Transverse colon (tissue), 4 donors: ENCODE measurements around the gene PGA3. TPM values are rescaled to one million over a fixed set of nuclear protein-coding genes. Genes with fewer than 3 reads are reported as not detected.

Source experiments
- DNase-seq: peaks from one replicate; pipeline ENCODE4 v3.0.0-alpha.2; 2019
- H3K27ac ChIP-seq, 4 donors: fragments of 200-600 bp; sonication (generic); 2 replicates each; pipeline ENCODE4 v1.5.1; 2016 to 2018; ENCODE audit warnings: inconsistent platforms in 4 of 4
- H3K27me3 ChIP-seq: fragments of 200-600 bp; sonication (generic); 2 replicates; pipeline ENCODE4 v1.5.1; 2017; ENCODE audit warnings: inconsistent platforms
- H3K36me3 ChIP-seq, 4 donors: fragments of 200-600 bp; sonication (generic); 2 replicates each; pipeline ENCODE4 v1.5.1; 2017 to 2019; ENCODE audit warnings: inconsistent platforms in 4 of 4
- H3K4me1 ChIP-seq, 4 donors: fragments of 200-600 bp; sonication (generic); 2 replicates each; pipeline ENCODE4 v1.5.1; 2017 to 2020; ENCODE audit warnings: inconsistent platforms in 4 of 4
- H3K4me3 ChIP-seq, 4 donors: fragments of 200-600 bp; sonication (generic); 1 replicate in 1 of 4; 2 replicates in 3 of 4; pipeline versions ENCODE4 v1.5.1 to v1.6.1; 2017 to 2019; ENCODE audit warnings: inconsistent platforms in 4 of 4
- H3K9me3 ChIP-seq, 2 donors: fragments of 200-600 bp; sonication (generic); 2 replicates each; pipeline ENCODE4 v1.5.1; 2017 to 2019; ENCODE audit warnings: inconsistent platforms in 2 of 2
- EP300 ChIP-seq: sonication (generic); formaldehyde crosslinking; IDR thresholded peaks from one replicate; pipeline ENCODE4 v1.6.1; 2017; ENCODE audit warnings: antibody characterized with exemption, low read depth
- POLR2A ChIP-seq: fragments of 450-650 bp; IDR thresholded peaks from one replicate; pipeline ENCODE4 v1.6.1; 2016; ENCODE audit warnings: antibody characterized with exemption, mild to moderate bottlenecking, moderate library complexity
- POLR2AphosphoS5 ChIP-seq, 3 donors: sonication (generic); formaldehyde crosslinking; IDR thresholded peaks; one replicate each; pipeline ENCODE4 v1.6.1; 2016; ENCODE audit warnings: antibody characterized with exemption in 3 of 3
- WGBS, 2 donors: methylation state at CpG; one replicate each; pipeline ENCODE4 v1.1.5; 2018; ENCODE audit warnings: low coverage in 1 of 2; 5-methylcytosine and 5-hydroxymethylcytosine counted together
- in situ Hi-C, 4 donors: fragments of 200-750 bp; cut with MboI; loops; one replicate each; pipeline versions ENCODE4 v1.15.0 to v1.15.1; 2017; ENCODE audit warnings: low sequenced_read_pairs in 3 of 4, low pct_ligation_motif_present in 1 of 4, low pct_unique_long_range_greater_than_20kb in 1 of 4
- intact Hi-C: fragments of 100-400 bp; cut with DNase I; formaldehyde crosslinking; loops from one replicate; pipeline ENCODE4 v1.15.1; 2023; ENCODE audit warnings: low total_unique reads
- total RNA-seq, 4 donors: library from RNA; depleted of rRNA; stranded (reverse); fragments of >200 nt; gene quantifications; one replicate each; pipeline ENCODE4 v1.1.0, GENCODE V29; 2016
- TF ChIP-seq, protein P1 (sequence below), 5 experiments: fragments of 200-600 bp in 3 of 5; fragments of 450-650 bp in 2 of 5; sonication (generic) in 3 of 5; IDR thresholded peaks; 1 replicate in 2 of 5; 2 replicates in 3 of 5; pipeline ENCODE4 v1.5.1; 2016 to 2017; ENCODE audit warnings: antibody characterized with exemption in 5 of 5, inconsistent platforms in 3 of 5, mild to moderate bottlenecking in 2 of 5, moderate library complexity in 1 of 5

Gene PGA3
- total RNA-seq, 4 donors from 2014 or later: 1.5 to 20.1 TPM; not detected in 2

DNA sequence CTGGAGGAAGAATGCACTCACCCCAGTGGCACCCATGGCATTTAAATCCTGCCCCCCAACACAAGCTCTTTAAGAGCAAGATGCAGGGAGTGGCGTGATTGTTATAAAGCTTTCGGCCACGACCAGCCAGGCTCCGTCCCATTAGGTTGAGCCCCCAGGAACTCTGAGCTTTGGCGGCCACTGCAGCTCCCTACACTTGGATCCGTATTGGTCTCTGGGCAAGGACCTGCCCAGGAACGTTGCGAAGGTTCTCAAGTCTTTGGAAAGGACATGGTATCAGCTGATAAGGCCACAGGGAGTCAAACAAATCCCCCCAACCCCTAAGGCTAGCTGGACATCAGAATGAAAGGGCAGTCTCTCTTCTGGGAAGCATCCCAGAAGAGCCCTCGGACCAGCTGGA, 32.7 kb upstream of the PGA3 start:
- H3K27ac ChIP-seq: no peak overlapping the region
- 90 to 100% methylated on average over 1 to 9 of the region's 9 CpGs for whole genome bisulfite sequencing, 2 donors
- no peak overlapping the region for H3K4me3 ChIP-seq
- no peaks in the 10 kb centered on the region for H3K27me3 ChIP-seq
- H3K4me1 ChIP-seq: no peaks in the 10 kb centered on the region
- TF ChIP-seq POLR2AphosphoS5 (IDR thresholded peaks at IDR 0.05): no peak
- TF ChIP-seq POLR2A: no peak
- TF ChIP-seq, protein P1, sequence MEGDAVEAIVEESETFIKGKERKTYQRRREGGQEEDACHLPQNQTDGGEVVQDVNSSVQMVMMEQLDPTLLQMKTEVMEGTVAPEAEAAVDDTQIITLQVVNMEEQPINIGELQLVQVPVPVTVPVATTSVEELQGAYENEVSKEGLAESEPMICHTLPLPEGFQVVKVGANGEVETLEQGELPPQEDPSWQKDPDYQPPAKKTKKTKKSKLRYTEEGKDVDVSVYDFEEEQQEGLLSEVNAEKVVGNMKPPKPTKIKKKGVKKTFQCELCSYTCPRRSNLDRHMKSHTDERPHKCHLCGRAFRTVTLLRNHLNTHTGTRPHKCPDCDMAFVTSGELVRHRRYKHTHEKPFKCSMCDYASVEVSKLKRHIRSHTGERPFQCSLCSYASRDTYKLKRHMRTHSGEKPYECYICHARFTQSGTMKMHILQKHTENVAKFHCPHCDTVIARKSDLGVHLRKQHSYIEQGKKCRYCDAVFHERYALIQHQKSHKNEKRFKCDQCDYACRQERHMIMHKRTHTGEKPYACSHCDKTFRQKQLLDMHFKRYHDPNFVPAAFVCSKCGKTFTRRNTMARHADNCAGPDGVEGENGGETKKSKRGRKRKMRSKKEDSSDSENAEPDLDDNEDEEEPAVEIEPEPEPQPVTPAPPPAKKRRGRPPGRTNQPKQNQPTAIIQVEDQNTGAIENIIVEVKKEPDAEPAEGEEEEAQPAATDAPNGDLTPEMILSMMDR (IDR thresholded peaks at IDR 0.05): no peak
- TF ChIP-seq EP300: no peak
- in situ Hi-C loops (no loop called here), intact Hi-C loops (no loop called here)
- DNase-seq: no peak
- no peaks in the 10 kb centered on the region for H3K9me3 ChIP-seq
- H3K36me3 ChIP-seq: no peaks in the 10 kb centered on the region

DNA sequence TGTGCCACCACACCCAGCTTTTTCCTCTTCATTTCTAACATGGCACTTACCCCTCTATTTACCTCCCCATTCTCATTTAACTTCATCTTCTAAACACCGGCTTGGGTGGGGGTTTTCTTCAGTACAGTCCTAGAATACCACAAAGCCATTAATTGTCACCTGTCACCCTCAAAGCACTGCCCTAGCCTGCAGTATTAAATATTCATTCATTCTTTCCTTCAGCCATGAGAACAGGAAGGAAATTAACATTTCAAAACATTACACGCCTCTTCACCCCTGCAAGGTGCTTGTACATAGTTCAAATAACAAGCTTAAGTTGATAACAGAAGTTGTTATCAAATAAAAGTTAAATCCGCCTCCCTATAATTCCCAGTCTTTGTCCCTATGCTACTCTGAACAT, 31.4 kb upstream of the PGA3 start:
- WGBS, 2 donors: 44 to 56% methylated on average over 3 of the region's 3 CpGs
- TF ChIP-seq, protein P1 (IDR thresholded peaks at IDR 0.05): no peak
- TF ChIP-seq EP300 (no peak), POLR2AphosphoS5 (IDR thresholded peaks at IDR 0.05) (no peak)
- Histone ChIP-seq H3K27ac (no peak overlapping the region), H3K27me3 (no peaks in the 10 kb centered on the region), H3K4me1 (no peaks in the 10 kb centered on the region), H3K36me3 (no peaks in the 10 kb centered on the region), H3K4me3 (no peak overlapping the region), H3K9me3 (no peaks in the 10 kb centered on the region)
- no peak for DNase-seq
- intact Hi-C loops (no loop called here), in situ Hi-C loops (no loop called here)

DNA sequence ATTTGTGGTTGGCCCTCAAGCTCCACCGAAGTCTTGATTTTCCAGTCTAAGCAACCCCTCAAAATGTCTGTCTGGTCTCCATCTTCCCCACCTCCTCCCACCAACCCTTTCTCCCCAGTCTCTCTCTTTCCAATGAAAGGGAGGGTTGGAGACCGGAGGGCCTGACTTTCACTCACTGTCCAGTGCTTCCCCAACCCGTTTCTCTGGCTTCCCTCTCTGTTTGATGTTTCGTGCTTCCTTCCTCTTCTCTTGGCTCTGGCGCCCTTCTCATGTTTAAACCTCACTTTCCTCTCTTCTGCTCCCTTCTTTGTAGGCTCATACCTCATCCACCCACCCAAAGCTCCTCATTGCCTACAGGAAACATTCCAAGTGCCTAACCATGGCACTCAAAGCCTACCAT, 31.0 kb upstream of the PGA3 start:
- no peaks in the 10 kb centered on the region for H3K4me1 ChIP-seq
- TF ChIP-seq EP300: no peak
- TF ChIP-seq, protein P1 (IDR thresholded peaks at IDR 0.05): no peak
- no peaks in the 10 kb centered on the region for H3K36me3 ChIP-seq
- in situ Hi-C loops: no loop called here
- H3K27ac ChIP-seq: no peak overlapping the region
- intact Hi-C loops: no loop called here
- no peak for DNase-seq
- 50 to 67% methylated on average over 5 of the region's 5 CpGs for WGBS, 2 donors
- no peaks in the 10 kb centered on the region for H3K27me3 ChIP-seq
- no peaks in the 10 kb centered on the region for H3K9me3 ChIP-seq
- no peak overlapping the region for H3K4me3 ChIP-seq

DNA sequence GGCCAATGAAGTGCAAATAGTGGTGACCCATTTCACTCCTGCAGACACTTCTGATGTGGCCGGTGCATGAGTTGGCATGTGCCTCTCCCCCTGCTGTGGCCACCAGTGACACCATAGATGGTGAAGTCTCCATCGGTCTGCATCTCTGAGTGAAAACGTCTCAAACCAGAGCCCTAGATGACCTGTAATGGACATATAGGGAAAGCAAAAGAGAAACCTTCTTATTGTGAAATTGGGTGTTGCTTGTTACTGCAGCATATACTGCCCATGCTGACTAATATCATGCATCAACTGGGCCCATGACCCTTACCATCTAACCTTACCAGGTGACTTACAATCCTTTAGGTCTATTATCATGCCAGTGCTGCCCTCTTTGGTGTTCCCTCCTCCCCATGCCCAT, 30.4 kb upstream of the PGA3 start:
- Histone ChIP-seq H3K4me3 (no peak overlapping the region), H3K27me3 (no peaks in the 10 kb centered on the region), H3K9me3 (no peaks in the 10 kb centered on the region), H3K36me3 (no peaks in the 10 kb centered on the region), H3K4me1 (no peaks in the 10 kb centered on the region), H3K27ac (no peak overlapping the region)
- TF ChIP-seq POLR2AphosphoS5 (IDR thresholded peaks at IDR 0.05): no peak
- TF ChIP-seq EP300: no peak
- no peak for TF ChIP-seq POLR2A
- TF ChIP-seq, protein P1 (IDR thresholded peaks at IDR 0.05): no peak
- in situ Hi-C loops (no loop called here), intact Hi-C loops (no loop called here)
- WGBS, 2 donors: 97% methylated on average over 3 of the region's 3 CpGs; no CpG with 5 or more reads in 1 of the 2 donors
- no peak for DNase-seq
